Urinary bladder (tissue), 4 donors: ENCODE measurements around the gene MYO18A. TPM values are rescaled to one million over a fixed set of nuclear protein-coding genes. Genes with fewer than 3 reads are reported as not detected.

Experiments used
- DNase-seq: peaks from one replicate; pipeline ENCODE4 v3.0.0-alpha.2; 2015; ENCODE audit errors: extremely low spot score
- H3K27ac ChIP-seq: one replicate; pipeline ENCODE4 v1.5.1; 2013; ENCODE audit warnings: low read depth, mild to moderate bottlenecking, moderate library complexity
- H3K36me3 ChIP-seq: one replicate; pipeline ENCODE4 v1.6.1; 2013; ENCODE audit warnings: mild to moderate bottlenecking, moderate library complexity; ENCODE audit not compliant: insufficient read depth
- H3K4me1 ChIP-seq: one replicate; pipeline ENCODE4 v1.6.1; 2013; ENCODE audit warnings: mild to moderate bottlenecking, moderate library complexity; ENCODE audit not compliant: insufficient read depth
- H3K4me3 ChIP-seq: one replicate; pipeline ENCODE4 v1.5.1; 2013; ENCODE audit warnings: low read depth, low read length
- WGBS: extraction: QIAGEN DNeasy Blood & Tissue Kit; methylation state at CpG from one replicate; pipeline ENCODE4 v1.1.7; 2013; 5-methylcytosine and 5-hydroxymethylcytosine counted together
- polyA plus RNA-seq: library from polyadenylated mRNA; stranded (reverse); fragments of 200-250 nt; gene quantifications from one replicate; pipeline ENCODE4 v1.2.3, GENCODE V29; 2013
- total RNA-seq: library from RNA; depleted of rRNA; stranded (reverse); fragments of >200 nt; gene quantifications from one replicate; pipeline ENCODE4 v1.2.3, GENCODE V29; 2014
- donor health status: healthy with polysubstance abuse.
- donor health status: healthy.

MYO18A gene
- total and polyA plus RNA-seq, 2 donors: 30.6 to 33.8 TPM

GRCh38 chr17:29114141-29114540, 66.1 kb downstream of the MYO18A start:
- no peak overlapping the region for H3K27ac ChIP-seq
- WGBS: 91% methylated on average over 5 of the region's 5 CpGs
- H3K36me3 ChIP-seq: no peaks in the 10 kb centered on the region
- DNase-seq: no peak
- H3K4me1 ChIP-seq: no peaks in the 10 kb centered on the region
- H3K4me3 ChIP-seq: no peak overlapping the region

- Histone ChIP-seq H3K27ac (no peak overlapping the region), H3K4me1 (no peaks in the 10 kb centered on the region), H3K36me3 (no peaks in the 10 kb centered on the region), H3K4me3 (no peak overlapping the region)
- WGBS: 82% methylated on average over 6 of the region's 6 CpGs
- no peak for DNase-seq
These were observed 66.9 kb downstream of the MYO18A start for GRCh38 chr17:29113334-29113733.

- Histone ChIP-seq H3K4me3 (no peak overlapping the region), H3K4me1 (no peaks in the 10 kb centered on the region), H3K36me3 (no peaks in the 10 kb centered on the region), H3K27ac (no peak overlapping the region)
- 64% methylated on average over 11 of the region's 11 CpGs for WGBS
- DNase-seq: no peak
These were observed 67.4 kb downstream of the MYO18A start for GRCh38 chr17:29112771-29113295.

GRCh38 chr17:29111816-29112499, 68.2 kb downstream of the MYO18A start:
- H3K4me3 ChIP-seq: no peak overlapping the region
- H3K27ac ChIP-seq: no peak overlapping the region
- no peaks in the 10 kb centered on the region for H3K4me1 ChIP-seq
- WGBS: 34% methylated on average over 20 of the region's 20 CpGs
- peak; percentile 46 for DNase-seq
- H3K36me3 ChIP-seq: no peaks in the 10 kb centered on the region

- Histone ChIP-seq H3K27ac (no peak overlapping the region), H3K36me3 (no peaks in the 10 kb centered on the region), H3K4me3 (no peak overlapping the region), H3K4me1 (no peaks in the 10 kb centered on the region)
- WGBS: 96% methylated on average over 16 of the region's 16 CpGs
- no peak for DNase-seq
These were observed 69.8 kb downstream of the MYO18A start for GRCh38 chr17:29110372-29110757.

GRCh38 chr17:29109477-29110371, 70.5 kb downstream of the MYO18A start:
- no peak overlapping the region for H3K4me3 ChIP-seq
- no peaks in the 10 kb centered on the region for H3K36me3 ChIP-seq
- no peaks in the 10 kb centered on the region for H3K4me1 ChIP-seq
- WGBS: 80% methylated on average over 32 of the region's 32 CpGs
- no peak overlapping the region for H3K27ac ChIP-seq
- DNase-seq: no peak

- H3K27ac ChIP-seq: no peak overlapping the region
- H3K4me3 ChIP-seq: no peak overlapping the region
- 79% methylated on average over 10 of the region's 10 CpGs for WGBS
- no peaks in the 10 kb centered on the region for H3K36me3 ChIP-seq
- H3K4me1 ChIP-seq: no peaks in the 10 kb centered on the region
- DNase-seq: no peak
These were observed 71.2 kb downstream of the MYO18A start for GRCh38 chr17:29108823-29109476.

GRCh38 chr17:29107933-29108822, 72.0 kb downstream of the MYO18A start:
- WGBS: 77% methylated on average over 11 of the region's 11 CpGs
- Histone ChIP-seq H3K4me1 (no peaks in the 10 kb centered on the region), H3K36me3 (no peaks in the 10 kb centered on the region), H3K27ac (peak overlapping the region; percentile 44), H3K4me3 (no peak overlapping the region)
- DNase-seq: no peak

- no peak for DNase-seq
- WGBS: 95% methylated on average over 9 of the region's 9 CpGs
- no peaks in the 10 kb centered on the region for H3K36me3 ChIP-seq
- H3K4me3 ChIP-seq: no peak overlapping the region
- no peaks in the 10 kb centered on the region for H3K4me1 ChIP-seq
- H3K27ac ChIP-seq: no peak overlapping the region
These were observed 73.1 kb downstream of the MYO18A start for GRCh38 chr17:29107084-29107483.

GRCh38 chr17:29103341-29103740, 76.9 kb downstream of the MYO18A start:
- Histone ChIP-seq H3K4me1 (no peaks in the 10 kb centered on the region), H3K4me3 (no peak overlapping the region), H3K36me3 (peaks cover 7% of the 10 kb centered on the region), H3K27ac (no peak overlapping the region)
- WGBS: 95% methylated on average over 4 of the region's 4 CpGs
- no peak for DNase-seq

GRCh38 chr17:29102741-29103181, 77.4 kb downstream of the MYO18A start:
- WGBS: 79% methylated on average over 11 of the region's 11 CpGs
- no peak overlapping the region for H3K27ac ChIP-seq

GRCh38 chr17:29102046-29102445, 78.2 kb downstream of the MYO18A start:
- Histone ChIP-seq H3K27ac (no peak overlapping the region), H3K4me1 (no peaks in the 10 kb centered on the region), H3K36me3 (peaks cover 11% of the 10 kb centered on the region), H3K4me3 (no peak overlapping the region)
- DNase-seq: no peak
- WGBS: 84% methylated on average over 3 of the region's 3 CpGs

More at GRCh38 chr17:29102741-29103181, 77.4 kb downstream of the MYO18A start:
- no peaks in the 10 kb centered on the region for H3K4me1 ChIP-seq
- H3K36me3 ChIP-seq: peaks cover 9% of the 10 kb centered on the region
- DNase-seq: no peak
- H3K4me3 ChIP-seq: no peak overlapping the region

- 83% methylated on average over 8 of the region's 8 CpGs for WGBS
These were observed 79.9 kb downstream of the MYO18A start for GRCh38 chr17:29100296-29100695.

More at GRCh38 chr17:29100296-29100695, 79.9 kb downstream of the MYO18A start:
- Histone ChIP-seq H3K4me1 (no peaks in the 10 kb centered on the region), H3K4me3 (no peak overlapping the region), H3K27ac (no peak overlapping the region), H3K36me3 (peaks cover 20% of the 10 kb centered on the region)
- no peak for DNase-seq
